AG10803 (cell line): ENCODE measurements around the gene GSTA2.
"Not testable (repeated sequence)": the region's sequence is repeated elsewhere in the genome, so short reads cannot be mapped to it uniquely, and the experiment has no call there.

Source experiments
- DNase-seq: peaks from one replicate; pipeline ENCODE4 v3.0.0; 2010; ENCODE audit warnings: low read depth
- H3K4me3 ChIP-seq: 2 replicates; pipeline ENCODE4 v1.5.1; 2011; ENCODE audit warnings: mild to moderate bottlenecking, low read length, control low read depth
- CTCF ChIP-seq: conservative IDR thresholded peaks from 2 replicates; pipeline ENCODE4 v1.5.1; 2011; ENCODE audit warnings: mild to moderate bottlenecking, low read length, control low read depth, inconsistent platforms

GSTA2 gene

GRCh38 chr6:52788478-52788877, 25.2 kb upstream of the GSTA2 start:
- no peak overlapping the region for H3K4me3 ChIP-seq
- no peak for DNase-seq
- no peak for TF ChIP-seq CTCF

GRCh38 chr6:52787917-52788316, 24.6 kb upstream of the GSTA2 start:
- no peak for DNase-seq
- no peak for TF ChIP-seq CTCF
- no peak overlapping the region for H3K4me3 ChIP-seq

DNA sequence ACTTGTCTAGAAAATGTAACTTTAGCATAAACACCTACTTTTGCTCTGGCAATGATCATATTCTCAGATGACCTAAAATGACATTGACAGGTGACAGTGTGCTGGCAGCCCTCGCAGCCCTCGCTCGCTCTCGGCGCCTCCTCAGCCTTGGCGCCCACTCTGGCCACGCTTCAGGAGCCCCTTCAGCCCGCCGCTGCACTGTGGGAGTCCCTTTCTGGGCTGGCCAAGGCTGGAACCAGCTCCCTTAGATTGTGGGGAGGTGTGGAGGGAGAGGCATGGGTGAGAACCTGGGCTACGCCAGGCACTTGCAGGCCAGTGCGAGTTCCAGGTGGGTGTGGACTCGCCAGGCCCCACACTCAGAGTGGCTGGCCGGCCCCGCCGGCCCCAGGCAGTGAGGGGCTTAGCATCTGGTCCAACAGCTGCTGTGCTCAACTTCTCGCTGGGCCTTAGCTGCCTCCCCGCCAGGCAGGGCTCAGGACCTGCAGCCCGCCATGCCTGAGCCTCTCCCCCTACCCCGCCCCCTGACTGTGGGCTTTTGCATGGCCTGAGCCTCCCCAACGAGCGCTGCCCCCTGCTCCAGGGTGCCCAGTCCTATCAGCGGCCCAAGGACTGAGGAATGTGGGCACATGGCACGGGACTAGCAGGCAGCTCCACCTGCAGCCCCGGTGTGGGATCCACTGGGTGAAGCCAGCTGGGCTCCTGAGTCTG, 23.1 kb upstream of the GSTA2 start:
- H3K4me3 ChIP-seq: no peak overlapping the region
- DNase-seq: no peak
- TF ChIP-seq CTCF: no peak

DNA sequence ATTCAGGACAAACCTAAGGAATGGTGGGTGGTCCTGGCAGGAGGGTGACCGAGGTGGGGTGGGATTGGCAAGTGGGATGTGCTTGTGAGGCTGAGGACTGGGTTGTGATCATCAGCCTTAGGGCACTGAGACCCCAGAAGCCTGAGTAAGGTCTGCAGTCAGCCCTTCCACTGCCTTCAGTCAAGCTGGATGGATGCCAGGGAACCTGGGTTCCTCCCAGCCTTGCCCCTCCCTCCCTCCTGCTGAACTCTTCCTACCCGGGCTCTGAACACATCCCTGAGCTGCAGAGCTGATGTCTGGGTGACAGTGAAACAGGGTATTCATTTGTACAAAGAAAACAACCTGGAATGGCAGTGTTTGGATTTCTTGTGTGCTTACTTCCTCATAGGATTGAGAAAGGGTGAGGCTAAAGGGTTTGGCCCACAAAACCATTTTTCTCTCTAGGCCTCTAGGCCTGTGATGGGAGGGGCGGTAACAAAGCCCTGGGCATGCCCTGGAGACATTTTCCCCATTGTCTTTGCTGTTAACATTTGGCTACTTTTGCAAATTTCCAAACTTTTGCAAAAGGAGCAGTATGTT, 19.5 kb upstream of the GSTA2 start:
- not testable (repeated sequence) for H3K4me3 ChIP-seq, DNase-seq

DNA sequence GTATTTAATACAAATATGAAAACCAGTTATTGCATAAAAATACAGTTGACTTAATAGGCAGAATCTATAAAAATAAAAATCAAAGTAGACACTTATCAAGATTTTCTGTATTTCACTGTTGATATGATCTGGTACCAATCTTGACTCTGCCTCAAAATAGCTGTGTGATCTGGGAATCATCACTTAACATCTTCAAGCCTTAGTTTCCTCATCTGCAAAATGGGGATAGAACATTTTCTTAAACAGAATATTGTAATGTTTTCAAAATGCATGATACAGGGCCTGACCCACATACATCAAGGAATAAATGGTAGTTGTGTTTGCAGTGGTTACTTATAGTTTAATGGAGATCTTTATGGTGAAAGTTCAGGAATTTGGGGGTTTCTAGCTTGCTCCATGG, 18.9 kb upstream of the GSTA2 start:
- not testable (repeated sequence) for H3K4me3 ChIP-seq, DNase-seq

DNA sequence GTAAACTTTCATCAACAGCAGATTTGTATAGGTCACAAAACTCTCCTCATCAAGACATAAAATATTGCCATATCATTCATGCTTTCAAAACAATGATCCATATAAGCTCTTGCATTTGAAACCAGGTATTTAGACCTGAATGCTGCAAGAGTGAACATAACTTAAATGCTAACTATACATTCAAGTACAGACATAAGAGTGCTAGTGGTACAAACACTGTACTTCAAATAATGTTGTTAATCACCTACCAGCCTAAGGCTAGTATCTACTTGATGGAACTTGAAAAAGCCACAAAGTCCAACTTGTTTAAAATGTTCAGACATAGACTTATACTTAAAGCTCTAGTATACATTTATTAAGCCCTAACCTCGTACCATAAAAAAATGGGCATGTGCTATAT, 16.0 kb upstream of the GSTA2 start:
- H3K4me3 ChIP-seq: no peak overlapping the region
- TF ChIP-seq CTCF: no peak
- no peak for DNase-seq

- DNase-seq: not testable (repeated sequence)
Measured at GRCh38 chr6:52776711-52777351, 13.6 kb upstream of the GSTA2 start.

GRCh38 chr6:52769399-52769798, 6.1 kb upstream of the GSTA2 start:
- peak; percentile 65 for DNase-seq
- not testable (repeated sequence) for H3K4me3 ChIP-seq

More at GRCh38 chr6:52776711-52777351, 13.6 kb upstream of the GSTA2 start:
- not testable (repeated sequence) for H3K4me3 ChIP-seq

- not testable (repeated sequence) for H3K4me3 ChIP-seq
- peak; percentile 70 for DNase-seq
Measured at GRCh38 chr6:52767658-52768057, 4.4 kb upstream of the GSTA2 start.

GRCh38 chr6:52761673-52762491, 1.4 kb downstream of the GSTA2 start:
- H3K4me3 ChIP-seq, DNase-seq: not testable (repeated sequence)
